DMS53 (cell line): ENCODE measurements around the gene TTC3.

Experiments
- DNase-seq: peaks from one replicate; lab custom pipeline; 2025; lab: John Stamatoyannopoulos, UW

Gene TTC3

DNA sequence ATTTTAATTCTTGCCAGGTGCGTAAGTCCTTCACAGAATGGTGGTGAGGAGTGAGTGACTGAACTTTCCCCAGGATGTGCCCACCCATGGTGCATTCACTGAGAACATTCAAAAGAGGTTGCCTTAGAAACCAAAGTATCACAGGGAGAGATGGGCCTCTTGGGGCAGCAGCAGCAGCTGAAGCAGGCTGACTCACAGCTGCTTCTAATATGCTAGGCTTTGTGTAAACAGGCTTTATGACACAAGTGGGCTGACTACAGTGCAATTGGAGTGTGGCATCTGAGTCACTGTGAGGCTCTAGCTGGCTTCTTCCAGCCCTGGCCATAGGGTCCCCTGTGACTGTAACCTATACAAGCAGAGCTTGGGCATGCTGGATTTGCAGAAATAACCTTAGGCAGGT lies 12.8 kb upstream of the TTC3 start:
- peak; percentile 99 for DNase-seq

DNA sequence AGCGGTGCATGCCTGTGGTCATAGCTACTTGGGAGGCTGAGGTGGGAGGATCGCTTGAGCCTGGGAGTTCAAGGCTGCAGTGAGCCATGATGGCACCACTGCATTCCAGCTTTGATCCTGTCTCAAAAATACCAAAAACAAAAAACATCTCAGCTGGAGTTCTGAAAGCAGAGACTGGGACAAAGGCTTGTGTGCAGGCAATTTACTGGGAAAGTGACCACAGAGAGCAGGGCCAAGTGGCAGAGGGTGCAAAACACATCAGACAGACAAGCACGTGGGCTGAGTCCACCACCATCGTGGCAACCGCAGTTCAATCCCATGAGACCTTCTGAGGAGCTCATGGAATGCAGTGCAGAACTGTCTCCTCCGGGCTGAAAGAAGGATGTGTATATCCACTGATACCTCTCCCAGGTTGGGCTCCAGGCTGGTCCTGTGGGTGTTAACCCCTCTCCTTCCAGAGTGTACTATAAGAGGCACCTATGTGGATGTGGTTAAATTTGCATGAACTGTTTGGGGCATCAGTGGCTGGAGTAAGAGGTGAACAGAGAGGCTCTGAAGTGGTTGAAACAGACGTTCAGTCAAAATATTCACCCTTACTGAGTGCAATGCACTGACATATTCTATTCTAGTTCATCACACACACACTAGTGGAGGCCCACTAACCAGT lies 11.0 kb upstream of the TTC3 start:
- DNase-seq = no peak

DNA sequence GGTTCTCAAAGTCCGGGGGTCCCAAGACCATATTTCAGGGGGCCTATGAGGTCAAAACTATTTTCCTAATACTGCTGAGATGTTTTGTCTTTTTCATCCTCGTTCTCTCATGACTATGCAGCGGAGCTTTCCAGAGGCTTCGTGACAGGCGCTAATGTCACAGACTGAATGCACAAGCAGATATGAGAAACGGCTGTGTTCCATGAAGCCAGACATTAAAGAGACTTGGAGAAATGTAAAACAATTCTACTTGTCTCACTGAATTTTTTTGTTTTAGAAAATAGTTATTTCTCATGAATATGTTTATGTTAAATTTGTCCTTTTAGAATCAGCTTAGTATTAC lies 10.5 kb upstream of the TTC3 start:
- DNase-seq = no peak

DNA sequence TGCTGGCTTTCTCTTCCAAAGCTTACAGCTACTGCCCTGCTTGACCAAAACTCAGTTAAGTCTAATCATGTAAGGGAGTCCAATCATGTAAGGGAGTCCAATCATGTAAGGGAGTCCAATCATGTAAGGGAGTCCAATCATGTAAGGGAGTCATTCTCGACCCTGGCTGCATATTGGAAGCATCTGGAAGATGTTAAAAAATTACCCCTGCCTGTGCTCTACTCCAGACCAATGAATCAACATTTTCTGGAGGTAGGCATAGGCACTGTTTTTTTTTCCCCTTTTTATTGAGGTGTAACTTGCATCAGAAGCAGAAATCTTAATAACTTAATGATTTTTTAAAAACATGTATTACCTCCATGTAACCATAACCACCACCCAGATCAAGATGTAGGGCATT lies 9.6 kb upstream of the TTC3 start:
- no peak for DNase-seq

DNA sequence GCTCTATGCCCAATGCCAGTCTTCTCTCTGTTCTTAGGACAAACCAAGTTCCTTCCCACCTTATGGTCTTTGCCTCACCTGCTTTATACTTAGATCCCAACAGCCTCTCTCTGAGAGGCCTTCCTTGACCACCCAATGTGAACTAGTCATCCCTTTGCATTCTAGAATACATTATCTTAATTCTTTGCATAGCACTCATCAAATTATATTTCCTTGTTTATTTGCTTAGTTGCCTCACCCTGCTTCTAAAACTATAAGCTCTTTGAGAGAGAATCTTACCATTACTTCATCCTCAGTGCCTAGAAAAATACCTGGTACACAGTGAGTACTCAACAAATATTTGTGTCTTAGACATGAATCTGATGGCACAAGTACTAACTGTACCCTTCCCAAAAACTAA lies 8.2 kb upstream of the TTC3 start:
- no peak for DNase-seq

DNA sequence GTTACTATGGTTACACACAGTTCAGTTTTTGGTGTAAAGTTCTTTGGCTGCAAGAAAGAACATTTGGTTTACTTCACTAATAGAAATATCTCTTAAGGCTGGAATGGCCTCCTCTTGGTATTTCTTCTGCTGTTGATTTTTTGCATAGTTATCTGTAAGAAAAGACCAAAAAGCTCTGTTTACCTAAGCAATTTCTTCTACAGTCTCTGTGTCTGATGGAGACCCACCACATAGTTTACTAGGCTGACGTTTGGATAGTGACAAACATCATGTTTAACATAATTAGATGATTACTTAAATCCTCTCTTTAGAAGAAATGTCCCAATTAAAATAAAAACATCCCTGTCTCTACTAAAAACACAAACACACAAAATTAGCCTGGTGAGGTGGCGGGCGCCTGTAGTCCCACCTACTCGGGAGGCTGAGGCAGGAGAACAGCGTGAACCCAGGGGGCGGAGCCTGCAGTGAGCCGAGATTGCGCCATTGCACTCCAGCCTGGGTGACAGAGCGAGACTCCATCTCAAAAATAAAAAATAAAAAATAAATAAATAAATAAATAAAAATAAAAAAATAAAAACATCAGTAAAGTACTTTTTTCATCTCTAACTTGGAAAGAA lies 7.4 kb upstream of the TTC3 start:
- DNase-seq = no peak

DNA sequence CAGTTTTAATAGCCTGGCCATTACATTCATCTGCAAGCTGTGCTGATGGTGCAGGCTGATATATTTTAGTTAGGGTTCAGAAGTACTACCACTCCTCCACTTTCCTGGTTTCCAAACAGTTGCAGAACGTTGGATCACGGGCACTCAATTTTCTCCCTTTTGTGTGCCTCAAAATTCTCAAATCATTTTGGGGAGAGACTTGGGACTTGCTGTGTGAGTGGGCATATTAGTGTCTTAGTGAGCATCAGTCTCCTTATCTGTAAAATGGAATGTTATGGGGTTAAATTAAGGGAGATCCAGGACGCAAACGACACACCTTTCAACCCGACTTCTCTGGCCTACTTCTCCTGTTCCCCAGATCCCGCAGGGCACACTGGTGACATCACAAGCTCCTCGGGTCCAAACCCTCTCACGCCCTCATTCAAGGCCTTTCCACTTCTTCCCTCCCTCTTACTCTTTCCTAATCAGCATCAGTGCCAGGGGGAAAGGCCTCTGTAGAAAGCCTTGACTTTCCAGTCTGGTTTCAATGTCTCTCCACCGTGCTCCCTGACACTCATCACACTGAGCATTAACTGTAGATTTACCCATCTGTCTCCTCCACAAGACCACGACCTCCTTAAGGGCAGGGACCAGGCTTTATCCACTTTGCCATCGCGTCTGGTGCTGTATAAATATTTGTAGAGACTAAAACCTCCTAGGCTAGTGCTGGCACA lies 1.3 kb upstream of the TTC3 start:
- peak; percentile 61 for DNase-seq

DNA sequence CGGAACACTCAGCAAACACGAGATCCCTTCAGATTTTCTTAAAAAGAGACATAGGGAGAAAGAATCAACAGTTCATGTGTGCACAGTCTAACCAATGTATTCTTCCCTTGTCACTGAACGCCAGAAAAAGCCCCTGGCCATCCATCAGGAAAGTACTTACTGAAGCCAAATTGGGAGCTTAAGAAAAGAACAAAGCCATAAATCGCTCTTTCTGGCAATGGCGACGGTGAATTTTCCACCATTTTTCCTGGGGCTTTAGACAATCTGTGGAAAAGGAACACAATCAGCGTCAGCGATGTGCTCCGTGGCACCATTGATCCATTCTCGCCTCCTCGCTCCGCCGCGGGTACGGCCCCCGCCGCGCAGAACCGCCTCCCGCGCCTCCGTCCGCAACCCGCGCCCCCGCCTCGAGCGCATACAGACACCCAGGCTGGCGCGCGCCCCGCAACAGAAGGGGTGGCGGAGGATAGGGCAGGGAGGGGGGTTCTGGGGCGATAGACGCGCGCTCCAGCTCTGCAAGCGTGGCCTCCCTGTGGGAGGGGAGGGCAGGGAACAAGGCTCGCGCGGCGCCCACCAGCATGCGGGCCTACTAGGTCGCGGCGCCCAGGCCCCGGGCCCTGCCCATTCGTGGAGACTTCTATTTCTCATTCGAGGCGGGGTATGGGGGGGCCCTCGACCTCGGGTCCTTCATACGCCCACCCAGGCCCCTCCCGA lies 623 bp upstream of the TTC3 start:
- peak; percentile 88 for DNase-seq

DNA sequence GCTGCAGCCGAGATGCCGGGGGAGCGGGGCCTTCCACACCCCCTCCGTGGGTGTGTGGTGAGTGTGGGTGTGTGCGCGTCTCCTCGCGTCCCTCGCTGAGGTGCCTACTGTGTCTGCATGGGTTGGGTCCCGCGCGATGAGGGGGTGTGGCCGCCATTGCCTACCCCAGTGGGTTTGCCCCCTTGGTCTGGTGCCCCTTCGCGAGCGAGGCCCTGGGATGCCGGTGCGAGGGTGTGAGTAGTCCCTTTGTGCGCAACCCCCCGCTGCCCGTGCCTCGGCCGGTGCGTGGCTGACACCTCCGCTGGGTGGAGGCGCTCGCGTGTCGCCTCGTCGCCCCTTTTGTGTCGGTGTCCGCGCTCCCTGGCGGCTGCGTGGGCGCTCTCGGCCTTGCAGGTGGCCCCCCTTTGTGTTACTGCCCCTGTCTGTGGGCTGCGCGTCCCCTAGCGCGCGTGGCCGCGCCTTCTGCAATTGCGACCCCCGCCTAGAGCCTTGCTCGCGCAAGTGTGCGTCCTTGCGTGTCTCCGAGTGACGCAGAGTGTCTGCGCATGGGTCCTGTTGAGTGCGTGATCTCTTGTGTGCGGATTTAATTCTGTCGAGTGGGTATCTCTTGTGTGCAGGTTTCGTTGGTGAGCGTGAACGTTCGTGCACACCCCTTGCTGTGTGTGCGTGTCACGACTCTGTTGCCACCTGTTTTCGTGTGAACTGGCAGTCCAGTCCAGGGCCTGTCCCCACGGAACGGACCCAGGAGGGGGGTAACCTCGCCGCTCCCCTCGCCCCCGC lies 553 bp downstream of the TTC3 start:
- peak; percentile 77 for DNase-seq

DNA sequence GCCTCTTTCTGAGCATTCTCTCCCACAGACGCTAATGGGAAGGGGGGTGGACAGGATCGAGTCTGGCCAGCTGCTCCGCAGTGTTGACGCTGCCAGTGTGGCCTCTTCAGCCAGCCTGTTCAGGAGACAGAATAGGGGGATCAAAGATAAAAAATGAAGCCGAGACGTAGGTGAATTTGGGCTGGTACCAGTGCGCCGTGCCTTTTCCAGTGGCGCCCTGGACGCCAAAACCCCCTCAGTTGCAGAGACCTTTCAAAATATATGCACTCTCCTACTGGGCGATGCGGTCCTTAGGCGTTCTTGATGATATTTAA lies 1.1 kb downstream of the TTC3 start:
- DNase-seq = peak; percentile 70

DNA sequence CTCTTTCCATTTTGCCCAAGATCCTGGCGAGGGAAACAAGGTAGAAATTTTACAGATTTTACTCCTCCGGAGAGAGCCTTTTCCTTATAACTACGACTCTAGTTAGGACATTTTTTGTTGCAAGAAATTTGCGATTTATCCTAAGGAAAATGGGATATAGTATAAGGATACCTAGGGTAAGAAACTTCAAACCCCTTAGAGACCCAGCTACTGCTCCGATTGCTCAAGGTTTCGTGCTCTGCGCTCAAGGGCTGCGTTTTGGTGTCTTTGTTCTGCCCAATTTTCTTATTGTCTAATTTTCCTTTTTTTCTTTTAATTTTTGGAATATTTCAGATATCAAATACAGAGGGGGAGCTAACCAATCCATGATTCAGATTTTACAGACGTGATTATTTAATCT lies 1.5 kb downstream of the TTC3 start:
- no peak for DNase-seq

DNA sequence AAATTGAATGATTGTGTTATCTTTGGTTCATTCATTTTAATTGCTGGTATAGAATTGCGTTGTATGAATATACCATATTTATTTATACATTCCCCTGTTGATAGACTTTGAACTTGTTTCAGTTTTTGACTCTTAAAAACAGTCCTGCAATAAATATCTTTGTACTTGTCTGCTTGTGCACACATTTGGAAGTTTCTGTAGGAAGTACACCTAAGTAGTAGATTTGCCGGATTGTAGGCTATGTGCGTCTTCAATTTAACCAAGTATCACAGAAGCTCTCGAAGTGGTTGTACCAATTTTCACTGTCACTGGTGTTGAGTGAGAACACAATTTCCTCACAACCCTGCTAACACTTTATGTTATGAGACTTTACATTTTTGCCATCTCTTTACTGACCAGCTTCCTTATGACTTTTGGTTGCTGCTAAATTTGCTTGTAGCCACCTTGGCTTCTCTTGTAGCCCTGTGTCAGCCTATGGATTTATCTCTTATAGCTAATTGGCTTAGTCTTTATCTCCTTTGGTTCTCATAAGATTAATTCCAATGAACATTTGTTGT lies 2.2 kb downstream of the TTC3 start:
- no peak for DNase-seq

DNA sequence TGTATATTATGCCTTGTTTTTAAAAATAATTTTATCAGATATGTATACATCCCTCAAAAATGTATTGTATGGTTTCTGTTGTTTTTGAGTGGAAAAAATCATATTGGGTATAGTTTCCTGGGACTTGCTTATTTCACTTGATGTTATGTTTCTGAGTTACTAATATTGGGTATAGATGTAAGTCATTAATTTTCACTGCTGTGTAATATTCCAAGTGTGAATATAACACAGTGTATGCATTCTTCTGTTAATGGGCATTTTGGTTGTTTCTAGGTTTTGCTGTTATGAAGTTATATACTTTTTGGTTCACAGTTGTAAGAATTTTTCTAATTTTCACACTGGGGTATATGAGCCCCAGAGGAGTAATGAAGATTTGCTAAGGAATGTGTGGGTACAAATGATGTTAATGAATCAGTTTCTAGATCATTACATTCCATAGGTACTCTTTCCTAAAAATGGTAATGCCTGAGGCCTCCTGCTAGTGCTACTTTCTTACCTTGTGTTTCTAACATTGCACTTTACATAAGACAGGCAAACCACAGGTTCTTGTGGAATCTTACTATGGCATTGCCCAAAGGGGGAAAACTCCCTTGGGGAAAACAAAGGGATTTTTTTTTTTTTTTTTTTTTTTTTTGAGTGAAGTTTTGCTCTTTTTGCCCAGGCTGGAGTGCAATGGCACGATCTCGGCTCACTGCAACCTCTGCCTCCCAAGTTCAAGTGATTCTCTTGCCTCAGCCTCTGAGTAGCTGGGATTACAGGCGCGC lies 3.2 kb downstream of the TTC3 start:
- DNase-seq = no peak

DNA sequence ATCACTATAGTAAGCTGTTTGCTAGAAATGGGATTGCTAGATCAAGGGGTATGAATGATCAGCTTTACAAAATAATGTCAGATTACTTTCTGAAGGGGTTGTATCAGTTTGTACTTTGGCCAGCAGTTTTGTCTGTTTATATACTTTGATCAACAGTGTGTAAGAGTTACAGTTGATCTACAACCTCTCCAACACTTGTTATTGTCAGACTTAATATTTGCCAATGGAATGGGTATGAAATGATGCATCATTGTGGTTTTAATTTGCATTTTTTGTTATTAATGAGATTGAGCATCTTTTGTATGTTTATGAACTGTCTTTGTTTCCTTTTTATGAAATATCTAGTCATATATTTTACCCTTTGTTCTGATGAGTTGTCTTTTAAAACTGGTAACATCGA lies 4.3 kb downstream of the TTC3 start:
- no peak for DNase-seq

DNA sequence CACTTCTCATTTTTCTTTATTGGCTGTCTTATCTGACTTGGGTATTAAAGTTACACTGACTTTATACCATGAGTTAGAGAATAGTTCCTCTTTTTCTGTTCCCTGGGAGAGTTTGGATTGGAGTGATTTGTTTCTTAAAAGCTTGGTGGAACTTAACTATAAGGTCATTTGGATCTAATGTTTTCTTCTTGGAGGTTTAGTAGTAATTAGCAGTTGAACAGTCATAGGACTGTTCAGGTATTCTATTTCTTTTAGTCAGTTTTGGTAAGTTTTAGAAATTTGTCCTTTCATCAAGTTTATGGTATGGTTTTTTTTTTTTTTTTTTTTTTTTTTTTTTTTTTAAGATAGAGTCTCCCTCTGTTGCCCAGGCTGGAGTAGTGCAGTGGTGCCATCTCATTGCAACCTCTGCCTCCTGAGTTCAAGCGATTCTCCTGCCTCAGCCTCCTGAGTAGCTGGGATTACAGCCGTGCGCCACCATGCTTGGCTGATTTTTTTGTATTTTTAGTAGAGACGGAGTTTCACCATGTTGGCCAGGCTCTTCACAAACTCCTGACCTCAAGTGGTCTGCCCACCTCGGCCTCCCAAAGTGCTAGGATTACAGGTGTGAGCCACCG lies 6.3 kb downstream of the TTC3 start:
- peak; percentile 7 for DNase-seq

DNA sequence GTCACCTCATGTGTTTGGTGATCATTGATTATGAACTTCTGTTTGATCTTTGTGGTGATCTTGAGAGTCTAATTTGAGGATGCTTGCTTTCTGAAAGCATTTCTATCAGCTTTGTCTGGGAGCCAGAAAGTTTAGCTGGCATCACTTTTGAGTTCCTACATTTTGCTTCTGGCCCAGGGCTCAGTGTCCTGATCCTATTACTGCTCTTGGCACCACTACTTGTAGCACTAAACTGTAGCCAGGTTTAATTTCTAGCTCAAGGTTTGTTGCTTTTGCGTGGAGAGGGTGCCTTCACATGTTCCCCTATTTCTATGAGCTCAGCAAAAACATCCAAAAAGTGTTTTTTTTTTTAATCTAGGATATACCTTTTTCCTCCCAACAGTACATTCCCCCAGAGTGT lies 9.3 kb downstream of the TTC3 start:
- DNase-seq = no peak

DNA sequence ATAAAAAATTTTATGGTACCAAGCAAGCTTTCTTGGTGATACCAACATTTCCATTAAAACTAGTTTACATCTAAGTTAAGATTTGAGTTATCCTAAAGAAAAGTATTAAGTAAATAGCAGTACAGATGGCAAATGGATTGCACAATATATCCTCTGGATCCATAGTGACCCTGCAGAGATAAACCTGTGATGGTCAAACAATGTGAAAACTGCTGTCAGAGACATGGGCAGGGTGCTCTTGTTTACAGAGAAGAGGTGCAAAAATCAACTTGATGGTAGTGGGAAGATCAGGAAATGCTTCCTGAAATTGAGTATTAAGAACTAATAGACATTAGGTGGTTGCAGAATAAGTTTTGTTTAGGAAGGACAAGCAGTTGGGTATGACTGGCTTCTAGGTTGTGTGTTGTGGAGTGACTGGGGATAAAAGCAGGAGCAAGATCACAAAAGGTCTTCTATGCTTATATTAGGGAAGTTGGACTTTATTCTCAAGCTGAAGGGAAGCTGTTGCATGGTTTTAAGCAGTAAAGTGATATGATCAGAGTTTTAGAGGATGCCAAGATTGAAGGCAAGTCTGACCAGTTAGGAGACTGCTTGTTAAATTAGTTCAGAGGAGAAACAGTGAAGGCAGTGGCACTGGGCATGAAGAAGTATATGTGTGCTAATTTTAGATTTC lies 9.9 kb downstream of the TTC3 start:
- no peak for DNase-seq

DNA sequence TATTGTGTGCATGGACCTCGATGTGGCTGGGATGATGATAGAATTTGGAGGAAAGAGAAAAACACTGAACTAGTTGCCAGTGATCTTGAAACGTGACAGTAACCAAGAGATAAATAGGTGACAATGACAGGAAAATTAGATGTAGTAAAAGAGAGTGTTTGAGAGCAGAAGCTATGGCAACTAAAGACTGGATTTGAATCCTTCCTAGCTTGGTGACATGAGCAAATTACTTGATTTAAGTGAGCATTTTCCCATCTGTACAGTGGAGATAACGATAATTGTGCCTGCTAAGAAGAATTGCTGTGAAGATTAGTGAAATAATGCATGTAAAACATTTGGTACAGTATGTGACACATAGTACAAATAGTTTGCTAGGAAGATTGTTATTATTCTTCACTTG lies 12.7 kb downstream of the TTC3 start:
- DNase-seq = no peak

DNA sequence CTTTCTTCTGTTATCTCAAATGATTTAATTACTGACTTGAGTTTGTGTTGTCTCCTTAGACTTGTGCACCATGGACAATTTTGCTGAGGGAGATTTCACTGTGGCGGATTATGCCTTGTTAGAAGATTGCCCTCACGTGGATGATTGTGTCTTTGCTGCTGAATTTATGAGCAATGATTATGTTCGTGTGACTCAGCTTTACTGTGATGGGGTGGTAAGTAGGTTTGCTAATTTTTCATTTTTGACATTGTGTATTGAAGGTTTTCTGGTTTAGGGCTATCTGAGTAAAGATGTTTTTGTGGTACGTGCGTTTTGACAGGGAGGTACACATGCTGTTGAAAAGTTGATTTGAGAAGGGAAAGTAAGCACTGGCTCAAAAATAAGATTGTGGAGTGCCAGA lies 14.1 kb downstream of the TTC3 start:
- peak; percentile 52 for DNase-seq

DNA sequence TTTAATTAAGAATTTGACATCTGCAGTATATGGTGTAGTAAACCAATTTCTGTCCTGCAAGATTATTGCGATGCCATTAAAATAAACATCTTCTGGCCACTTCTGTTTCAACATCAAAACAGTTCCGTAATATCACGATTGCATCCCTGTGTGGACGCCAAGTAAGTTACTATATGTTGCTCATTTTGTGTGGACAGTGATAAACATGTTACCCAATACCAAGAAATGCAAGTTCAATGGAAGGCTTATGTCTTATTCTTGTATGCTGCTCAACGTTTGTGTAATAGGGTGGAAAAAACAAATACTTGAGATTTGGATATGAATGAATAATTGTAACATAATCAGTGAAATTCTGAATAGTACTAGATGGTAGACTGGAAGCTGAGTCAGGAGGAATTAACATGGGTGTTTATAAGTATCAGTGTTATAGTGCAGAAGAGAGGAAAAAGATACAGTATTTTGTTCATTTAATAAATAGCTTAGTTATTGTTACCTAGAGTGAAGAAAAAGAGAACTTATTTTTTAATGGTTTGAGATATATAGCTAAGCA lies 15.2 kb downstream of the TTC3 start:
- DNase-seq = no peak
